GM21381 (cell line): ENCODE measurements around the gene MACO1.
"Not testable (repeated sequence)": the region's sequence is repeated elsewhere in the genome, so short reads cannot be mapped to it uniquely, and the experiment has no call there.

ENCODE experiments used
- ATAC-seq: cut with Tn5 transposase; IDR thresholded peaks from one replicate; pipeline ENCODE4 v1.9.1; 2021; ENCODE audit warnings: mild to moderate bottlenecking, moderate library complexity; ENCODE audit not compliant: unreplicated experiment

The MACO1 gene

GRCh38 chr1:25451908-25452307, 21.2 kb downstream of the MACO1 start:
- no peak for ATAC-seq

GRCh38 chr1:25456502-25456901, 25.8 kb downstream of the MACO1 start:
- no peak for ATAC-seq

GRCh38 chr1:25458541-25459298, 28.0 kb downstream of the MACO1 start:
- ATAC-seq, result no peak

- ATAC-seq, result no peak
Measured at GRCh38 chr1:25460020-25460419, 29.3 kb downstream of the MACO1 start.

GRCh38 chr1:25460816-25461215, 30.1 kb downstream of the MACO1 start:
- ATAC-seq, result not testable (repeated sequence)

- ATAC-seq, result no peak
Measured at GRCh38 chr1:25461849-25462248, 31.2 kb downstream of the MACO1 start.

- no peak for ATAC-seq
Measured at GRCh38 chr1:25462732-25463131, 32.0 kb downstream of the MACO1 start.

GRCh38 chr1:25467193-25467592, 36.5 kb downstream of the MACO1 start:
- ATAC-seq, result no peak

- no peak for ATAC-seq
Measured at GRCh38 chr1:25467616-25468015, 36.9 kb downstream of the MACO1 start.

GRCh38 chr1:25468033-25468432, 37.3 kb downstream of the MACO1 start:
- no peak for ATAC-seq

- no peak for ATAC-seq
Measured at GRCh38 chr1:25469177-25469576, 38.5 kb downstream of the MACO1 start.

- no peak for ATAC-seq
Measured at GRCh38 chr1:25472471-25472870, 41.8 kb downstream of the MACO1 start.

- no peak for ATAC-seq
Measured at GRCh38 chr1:25473653-25474225, 43.0 kb downstream of the MACO1 start.

- no peak for ATAC-seq
Measured at GRCh38 chr1:25474439-25475047, 43.8 kb downstream of the MACO1 start.

- no peak for ATAC-seq
Measured at GRCh38 chr1:25476186-25477097, 45.7 kb downstream of the MACO1 start.

GRCh38 chr1:25477448-25478034, 46.8 kb downstream of the MACO1 start:
- ATAC-seq, result no peak

- ATAC-seq, result no peak
Measured at GRCh38 chr1:25478633-25479032, 47.9 kb downstream of the MACO1 start.

- ATAC-seq, result no peak
Measured at GRCh38 chr1:25481625-25482024, 50.9 kb downstream of the MACO1 start.

- ATAC-seq, result no peak
Measured at GRCh38 chr1:25482211-25482610, 51.5 kb downstream of the MACO1 start.

GRCh38 chr1:25484096-25484495, 53.4 kb downstream of the MACO1 start:
- no peak for ATAC-seq

GRCh38 chr1:25484533-25484932, 53.8 kb downstream of the MACO1 start:
- no peak for ATAC-seq
